HG02642 (cell line): ENCODE results near the gene RUVBL2.
"Not testable (repeated sequence)": the region's sequence is repeated elsewhere in the genome, so short reads cannot be mapped to it uniquely, and the experiment has no call there.

ENCODE experiments used
- ATAC-seq: cut with Tn5 transposase; IDR thresholded peaks from one replicate; pipeline ENCODE4 v1.9.1; 2021; ENCODE audit warnings: mild to moderate bottlenecking; ENCODE audit not compliant: unreplicated experiment, poor library complexity

RUVBL2 gene

DNA sequence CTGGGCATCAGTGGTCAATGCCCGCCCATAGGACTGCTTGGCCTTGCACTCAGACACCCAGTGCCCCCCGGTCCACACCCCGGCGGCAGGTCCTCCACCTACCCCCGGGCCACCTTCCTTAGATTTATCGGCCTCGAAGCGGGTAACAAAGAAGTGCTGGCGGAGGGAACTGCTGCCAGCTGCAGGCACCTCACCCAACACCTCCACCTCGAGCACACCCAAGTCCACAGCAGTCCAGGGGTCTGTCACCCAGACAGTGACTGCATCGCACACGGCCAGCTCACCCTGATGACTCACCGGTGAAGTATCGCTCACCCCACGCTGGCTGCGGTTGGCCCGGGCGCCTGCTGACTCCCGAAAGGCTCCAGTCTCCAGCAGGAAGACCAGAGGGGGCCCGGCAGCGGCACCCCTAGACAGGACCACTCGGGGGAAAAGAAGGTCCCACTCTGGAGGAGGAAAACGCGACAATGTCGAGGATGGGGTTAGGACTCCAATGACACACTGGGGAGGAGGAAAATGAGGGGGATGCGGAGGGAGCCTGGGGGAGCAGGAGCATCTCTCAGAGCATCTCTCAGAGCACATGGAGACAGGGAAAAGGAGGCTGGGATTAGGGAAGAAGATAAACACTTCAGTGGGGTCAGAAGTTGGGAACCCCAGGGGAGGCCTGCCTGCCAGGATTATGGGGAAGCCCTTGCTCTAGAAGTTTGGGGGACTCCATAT lies 45.0 kb downstream of the RUVBL2 start:
- ATAC-seq: not testable (repeated sequence)

DNA sequence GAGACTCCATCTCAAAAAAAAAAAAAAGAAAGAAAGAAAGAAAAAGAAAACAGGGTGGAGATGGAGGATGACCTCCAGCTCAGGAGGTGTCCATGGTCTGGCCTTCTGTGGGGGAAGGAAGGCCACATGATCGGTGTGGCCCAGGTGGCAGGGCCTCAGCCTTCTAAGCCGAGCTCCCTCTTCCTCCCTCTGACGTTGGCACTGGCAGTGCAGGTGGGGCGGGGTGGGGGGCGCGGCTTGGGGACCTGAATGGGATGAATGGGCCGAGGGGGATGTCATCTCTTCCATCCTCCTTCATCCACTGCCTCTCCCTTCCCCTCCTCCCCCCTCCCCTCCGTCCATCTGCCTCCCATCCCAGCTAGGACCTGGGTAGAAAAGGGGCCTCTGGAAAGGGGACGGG lies 46.0 kb downstream of the RUVBL2 start:
- not testable (repeated sequence) for ATAC-seq

DNA sequence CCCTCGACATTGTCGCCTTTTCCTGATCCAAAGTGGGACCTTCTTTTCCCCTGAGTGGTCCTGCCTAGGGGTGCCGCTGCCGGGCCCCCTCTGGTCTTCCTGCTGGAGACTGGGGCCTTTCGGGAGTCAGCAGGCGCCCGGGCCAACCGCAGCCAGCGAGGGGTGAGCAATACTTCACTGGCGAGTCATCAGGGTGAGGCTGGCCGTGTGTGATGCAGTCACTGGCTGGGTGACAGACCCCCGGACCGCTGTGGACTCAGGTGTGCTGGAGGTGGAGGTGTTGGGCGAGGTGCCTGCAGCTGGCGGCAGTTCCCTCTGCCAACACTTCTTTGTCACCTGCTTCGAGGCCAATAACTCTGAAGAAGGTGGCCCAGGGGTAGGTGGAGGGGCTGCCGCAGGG lies 48.5 kb downstream of the RUVBL2 start:
- ATAC-seq: no peak

- not testable (repeated sequence) for ATAC-seq
Measured at GRCh38 chr19:49042666-49043065, 49.0 kb downstream of the RUVBL2 start.

GRCh38 chr19:49043548-49043947 lies 49.9 kb downstream of the RUVBL2 start, which contains the start of gene CGB5:
Gene CGB5, plus strand, starts transcription at chr19:49043848. Its CDS starts 362 bp downstream, at chr19:49044210.
- not testable (repeated sequence) for ATAC-seq

DNA sequence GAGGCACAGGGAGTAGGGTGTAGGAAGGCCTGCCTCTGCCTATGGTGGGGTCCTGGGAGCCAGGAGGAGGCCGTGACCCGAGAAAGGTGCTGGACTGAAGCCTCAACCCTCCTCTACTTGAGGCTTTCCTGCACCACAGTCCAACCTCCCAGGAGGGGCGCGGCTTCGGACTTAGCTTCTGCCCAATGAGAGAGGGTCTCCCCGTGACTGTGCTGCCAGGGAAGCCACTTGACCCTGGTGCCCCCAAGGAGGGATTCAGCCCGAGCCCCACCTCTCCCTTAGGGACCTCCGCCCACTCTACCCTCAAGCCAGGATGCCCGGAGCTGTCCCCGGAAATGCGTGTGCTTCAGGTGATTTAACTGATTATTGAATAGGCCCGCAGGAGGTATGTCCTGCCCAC lies 55.3 kb downstream of the RUVBL2 start, which contains the start of gene CGB8:
Gene CGB8 (minus strand): TSS at position 101 of the 400 bp plus-strand sequence. CDS start 372 bp downstream, outside the sequence.
- ATAC-seq: not testable (repeated sequence)

DNA sequence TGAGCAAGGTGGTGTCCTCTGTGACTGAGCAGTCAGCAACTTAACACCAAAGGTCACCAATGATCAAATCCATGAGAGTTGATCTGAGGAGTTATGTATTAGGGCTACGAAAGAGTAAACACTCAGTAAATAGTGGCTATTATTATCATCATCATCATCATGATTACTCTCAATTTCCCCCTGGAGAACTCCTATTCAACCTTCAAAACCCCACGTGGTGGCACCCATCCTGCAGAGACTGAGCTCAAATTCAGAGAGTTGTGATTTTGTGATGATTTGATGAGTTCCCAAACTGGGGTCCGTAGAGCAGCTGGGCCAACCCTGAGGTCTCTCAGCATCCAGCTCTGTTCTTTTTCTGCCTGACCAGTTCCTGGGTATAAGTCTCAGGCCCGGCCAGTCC lies 56.1 kb downstream of the RUVBL2 start:
- not testable (repeated sequence) for ATAC-seq

DNA sequence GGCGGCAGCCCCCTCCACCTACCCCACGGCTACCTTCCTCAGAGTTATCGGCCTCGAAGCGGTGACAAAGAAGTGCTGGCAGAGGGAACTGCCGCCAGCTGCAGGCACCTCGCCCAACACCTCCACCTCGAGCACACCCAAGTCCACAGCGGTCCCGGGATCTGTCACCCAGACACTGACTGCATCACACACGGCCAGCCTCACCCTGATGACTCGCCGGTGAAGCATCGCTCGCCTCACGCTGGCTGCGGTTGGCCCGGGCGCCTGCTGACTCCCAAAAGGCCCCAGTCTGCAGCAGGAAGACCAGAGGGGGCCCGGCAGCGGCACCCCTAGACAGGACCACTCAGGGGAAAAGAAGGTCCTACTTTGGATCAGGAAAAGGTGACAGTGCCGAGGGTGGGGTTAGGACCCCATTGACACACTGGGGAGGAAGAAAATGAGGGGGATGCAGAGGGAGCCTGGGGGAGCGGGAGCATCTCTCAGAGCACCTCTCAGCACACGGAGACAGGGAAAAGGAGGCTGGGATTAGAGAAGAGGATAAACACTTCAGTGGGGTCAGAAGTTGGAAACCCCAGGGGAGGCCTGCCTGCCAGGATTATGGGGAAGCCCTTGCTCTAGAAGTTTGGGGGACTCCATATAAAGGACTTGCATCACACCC lies 56.8 kb downstream of the RUVBL2 start:
- ATAC-seq: not testable (repeated sequence)

GRCh38 chr19:49056101-49056901 lies 62.6 kb downstream of the RUVBL2 start:
- peak; percentile 68 for ATAC-seq

GRCh38 chr19:49056902-49057596 lies 63.4 kb downstream of the RUVBL2 start:
- ATAC-seq: not testable (repeated sequence)

- no peak for ATAC-seq
Measured at GRCh38 chr19:49057636-49058234, 64.0 kb downstream of the RUVBL2 start, which contains the start of gene CGB7. Gene CGB7, minus strand, starts transcription at chr19:49057749. Its CDS starts 2,374 bp downstream, at chr19:49055375.

DNA sequence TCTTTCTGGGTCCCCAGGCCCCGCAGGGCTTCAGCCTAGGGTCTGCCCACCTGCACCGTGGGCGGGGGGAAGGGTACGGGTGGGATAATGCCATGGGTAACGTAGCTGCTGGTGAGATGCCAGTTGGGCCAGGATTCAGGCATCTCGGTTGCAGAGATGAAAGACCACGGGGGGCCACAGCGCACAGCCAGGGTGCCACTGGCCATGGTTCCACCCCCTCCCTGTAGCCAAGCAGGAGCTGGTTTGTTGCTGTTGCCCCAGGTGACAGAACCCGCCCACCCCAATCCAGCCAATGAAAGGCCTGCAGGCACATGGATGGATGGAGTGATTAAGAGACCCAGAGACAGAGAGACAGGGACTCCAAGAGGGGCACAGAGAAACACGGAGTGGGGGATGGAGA lies 64.9 kb downstream of the RUVBL2 start:
- ATAC-seq: no peak

GRCh38 chr19:49059053-49059452 lies 65.4 kb downstream of the RUVBL2 start:
- no peak for ATAC-seq

GRCh38 chr19:49061000-49061399 lies 67.3 kb downstream of the RUVBL2 start:
- no peak for ATAC-seq

DNA sequence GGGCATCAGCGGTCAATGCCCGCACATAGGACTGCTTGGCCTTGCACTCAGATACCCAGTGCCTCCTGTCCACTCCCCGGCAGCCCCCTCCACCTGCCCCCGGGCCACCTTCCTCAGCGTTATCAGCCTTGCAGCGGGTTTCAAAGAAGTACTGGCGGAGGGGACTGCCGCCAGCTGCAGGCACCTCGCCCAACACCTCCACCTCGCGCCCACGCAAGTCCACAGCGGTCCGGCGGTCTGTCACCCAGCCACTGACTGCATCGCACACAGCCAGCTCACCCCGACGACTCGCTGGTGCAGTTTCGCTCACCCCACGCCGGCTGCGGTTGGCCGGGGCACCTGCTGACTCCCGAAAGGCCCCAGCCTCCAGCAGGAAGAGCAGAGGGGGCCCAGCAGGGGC lies 67.8 kb downstream of the RUVBL2 start:
- ATAC-seq: no peak

DNA sequence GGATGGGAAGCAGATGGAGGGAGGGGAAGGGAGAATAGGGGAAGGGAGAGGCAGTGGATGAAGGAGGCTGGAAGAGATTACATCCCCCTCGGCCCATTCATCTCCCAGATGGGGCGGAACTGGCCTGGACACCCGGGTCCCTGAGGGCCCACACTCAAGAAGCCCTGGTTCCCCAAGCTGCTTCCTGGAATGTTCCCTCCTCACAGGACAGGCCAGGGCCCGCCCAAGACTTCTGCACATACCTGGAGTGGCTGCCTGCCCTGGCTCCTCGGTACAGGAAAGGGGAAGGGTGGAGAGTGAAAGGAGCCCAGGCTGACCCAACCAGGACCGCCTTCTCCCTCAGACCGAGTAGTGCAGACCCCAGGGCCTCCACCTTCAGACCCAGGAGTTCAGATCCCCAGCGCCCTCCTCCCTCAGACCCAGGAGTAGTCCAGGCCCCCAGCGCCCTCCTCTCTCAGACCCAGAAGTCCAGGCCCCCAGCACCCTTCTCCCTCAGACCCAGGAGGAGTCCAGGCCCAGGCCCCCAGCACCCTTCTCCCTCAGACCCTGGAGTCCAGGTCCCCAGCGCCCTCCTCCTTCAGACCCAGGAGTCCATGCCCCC lies 70.4 kb downstream of the RUVBL2 start:
- ATAC-seq: no peak

GRCh38 chr19:49064768-49065611 lies 71.3 kb downstream of the RUVBL2 start, which contains the start of gene NTF4:
Gene NTF4, minus strand, starts transcription at chr19:49064818. Its CDS starts 2,821 bp downstream, at chr19:49061997.
- no peak for ATAC-seq
